ENCODE data around the gene SC5D.

DNA sequence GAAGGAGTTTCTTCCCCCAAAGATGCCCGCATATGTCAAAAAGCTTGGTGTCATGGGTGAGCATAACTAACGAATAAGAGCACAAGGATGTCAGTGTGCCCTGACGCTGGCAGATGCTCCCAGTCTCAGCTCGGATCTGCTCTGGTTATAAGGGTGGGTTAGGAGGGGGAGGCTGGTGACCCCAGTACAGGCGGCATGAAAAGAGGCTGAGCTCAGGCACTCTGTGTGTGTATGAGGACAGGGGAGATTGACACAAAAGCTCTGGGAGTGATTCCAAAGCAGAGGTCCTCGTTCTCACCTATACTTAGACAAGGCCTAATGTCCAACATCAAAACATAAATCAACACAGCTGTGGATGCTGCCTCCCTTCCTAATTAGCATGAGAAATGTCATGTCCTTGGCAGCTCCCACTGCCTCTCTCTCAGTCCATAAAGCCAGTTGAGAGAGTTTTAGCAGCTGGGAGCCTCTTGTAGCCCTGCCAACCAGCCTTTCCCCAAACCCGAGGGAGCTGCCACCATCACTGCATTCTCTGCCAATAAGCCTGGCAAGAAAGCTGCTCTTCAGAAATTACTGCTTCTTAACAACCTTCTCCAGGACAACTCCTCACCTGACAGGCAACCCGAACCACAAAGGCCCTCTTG, 59.8 kb downstream of the SC5D start:
- TF ChIP-seq, protein P1, sequence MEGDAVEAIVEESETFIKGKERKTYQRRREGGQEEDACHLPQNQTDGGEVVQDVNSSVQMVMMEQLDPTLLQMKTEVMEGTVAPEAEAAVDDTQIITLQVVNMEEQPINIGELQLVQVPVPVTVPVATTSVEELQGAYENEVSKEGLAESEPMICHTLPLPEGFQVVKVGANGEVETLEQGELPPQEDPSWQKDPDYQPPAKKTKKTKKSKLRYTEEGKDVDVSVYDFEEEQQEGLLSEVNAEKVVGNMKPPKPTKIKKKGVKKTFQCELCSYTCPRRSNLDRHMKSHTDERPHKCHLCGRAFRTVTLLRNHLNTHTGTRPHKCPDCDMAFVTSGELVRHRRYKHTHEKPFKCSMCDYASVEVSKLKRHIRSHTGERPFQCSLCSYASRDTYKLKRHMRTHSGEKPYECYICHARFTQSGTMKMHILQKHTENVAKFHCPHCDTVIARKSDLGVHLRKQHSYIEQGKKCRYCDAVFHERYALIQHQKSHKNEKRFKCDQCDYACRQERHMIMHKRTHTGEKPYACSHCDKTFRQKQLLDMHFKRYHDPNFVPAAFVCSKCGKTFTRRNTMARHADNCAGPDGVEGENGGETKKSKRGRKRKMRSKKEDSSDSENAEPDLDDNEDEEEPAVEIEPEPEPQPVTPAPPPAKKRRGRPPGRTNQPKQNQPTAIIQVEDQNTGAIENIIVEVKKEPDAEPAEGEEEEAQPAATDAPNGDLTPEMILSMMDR (IDR thresholded peaks at IDR 0.05): no peak
- no peak for TF ChIP-seq POLR2A (IDR thresholded peaks at IDR 0.05)
- no peak for TF ChIP-seq EP300 (IDR thresholded peaks at IDR 0.05)
- no peak for TF ChIP-seq POLR2AphosphoS5 (IDR thresholded peaks at IDR 0.05)
